HK-2 (cell line): ENCODE measurements around the gene CLDN3.
A peak's percentile ranks its signal among the peaks of the same experiment; 100 is the strongest.
"Not testable (repeated sequence)": the region's sequence is repeated elsewhere in the genome, so short reads cannot be mapped to it uniquely, and the experiment has no call there.

Source experiments
- DNase-seq: peaks from one replicate; pipeline ENCODE4 v3.0.0-alpha.2; 2018; ENCODE audit not compliant: unreplicated experiment

Gene CLDN3

DNA sequence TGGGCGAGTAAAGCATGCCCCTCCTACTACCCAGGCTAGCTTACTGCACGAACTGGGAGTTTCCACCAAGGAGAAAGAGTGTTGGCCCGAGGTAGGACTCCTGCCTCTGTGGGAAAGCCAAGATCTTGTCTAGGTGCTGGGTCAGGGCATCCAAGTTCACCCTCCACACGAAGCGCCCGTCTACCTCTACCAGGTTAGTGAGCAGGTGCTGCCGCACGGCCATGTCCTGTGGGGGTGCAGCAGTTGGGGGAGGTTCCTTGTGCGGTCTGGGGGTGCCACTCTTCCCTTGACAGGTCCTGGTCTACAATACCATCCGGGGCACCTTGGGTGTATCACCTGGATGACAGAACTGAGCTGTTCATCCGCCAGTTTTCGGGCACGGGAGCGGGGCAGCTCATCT lies 33.2 kb downstream of the CLDN3 start:
- no peak for DNase-seq

DNA sequence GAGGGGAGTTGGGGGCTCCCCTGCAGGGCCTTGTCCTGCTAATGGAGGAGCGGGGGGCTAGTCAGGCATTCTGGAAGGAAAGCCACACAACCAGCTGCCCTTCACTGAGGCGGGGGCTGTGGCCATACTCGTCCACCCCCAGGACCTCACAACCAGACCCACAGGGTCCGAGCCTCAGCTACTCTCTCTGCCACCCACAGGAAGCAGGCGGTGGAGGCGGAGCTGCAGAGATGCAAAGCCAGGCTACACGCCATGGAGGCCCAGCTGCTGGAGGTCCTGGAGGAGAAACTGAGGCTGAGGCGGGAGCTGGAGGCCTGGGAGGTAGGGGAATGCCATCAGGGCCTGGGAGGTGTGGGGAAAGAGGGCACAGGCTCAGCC lies 34.6 kb downstream of the CLDN3 start:
- no peak for DNase-seq

DNA sequence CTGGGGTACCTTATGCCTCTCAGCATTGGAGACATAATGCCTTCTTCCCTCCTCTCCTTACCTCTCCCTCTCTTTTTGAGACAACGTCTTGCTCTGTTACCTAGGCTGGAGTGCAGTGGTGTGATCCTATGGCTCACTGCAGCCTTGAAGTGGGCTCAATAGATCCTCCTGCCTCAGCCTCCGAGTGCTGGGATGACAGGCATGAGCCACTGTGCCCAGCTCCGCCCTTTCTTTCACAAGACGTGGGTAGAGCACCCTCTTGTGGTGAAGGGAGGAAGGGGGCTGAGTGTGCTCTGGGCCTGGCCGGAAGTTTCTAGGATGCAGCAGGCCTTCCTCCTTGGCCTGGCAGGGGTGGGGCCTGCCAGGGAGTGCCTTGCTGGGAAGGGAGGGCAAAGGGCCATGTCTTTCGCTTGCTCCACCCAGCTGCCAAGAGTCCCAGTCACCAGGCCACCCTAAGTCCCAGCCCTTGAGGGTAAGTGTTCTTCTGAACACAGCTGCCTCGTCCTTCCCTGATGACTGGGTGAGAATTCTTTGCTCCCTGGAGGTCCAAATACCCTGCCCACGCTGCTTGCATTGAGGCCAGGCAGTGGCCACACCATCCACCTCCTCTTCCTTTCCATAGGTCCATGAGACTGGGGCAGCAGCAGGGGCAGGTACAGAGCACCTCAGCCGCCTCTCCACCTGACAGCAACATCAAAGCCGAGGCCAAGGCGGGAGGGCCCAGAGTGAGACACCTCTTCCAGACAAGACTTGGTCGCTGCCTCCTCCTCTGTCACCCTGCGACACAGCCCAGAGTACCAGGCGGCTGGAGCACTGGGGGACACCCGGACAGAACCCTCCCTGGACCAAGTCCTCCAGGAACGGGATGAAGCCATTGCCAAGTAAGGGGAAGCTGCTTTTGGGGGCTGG lies 35.2 kb downstream of the CLDN3 start:
- DNase-seq = peak; percentile 95

DNA sequence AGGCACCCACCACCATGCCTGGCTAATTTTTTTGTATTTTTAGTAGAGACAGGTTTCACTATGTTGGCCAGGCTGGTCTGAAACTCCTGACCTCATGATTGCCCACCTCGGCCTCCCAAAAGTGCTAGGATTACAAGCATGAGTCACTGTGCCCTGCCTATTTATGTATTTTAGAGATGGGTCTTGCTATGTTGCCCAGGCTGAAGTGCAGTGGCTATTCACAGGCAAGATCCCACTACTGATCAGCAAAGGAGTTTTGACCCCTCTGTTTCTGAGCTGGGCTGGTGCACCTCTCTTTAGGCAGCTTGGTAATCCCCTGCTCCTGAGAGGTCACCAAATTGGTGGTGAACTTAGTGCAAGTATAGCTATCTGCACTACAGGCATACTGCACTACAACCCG lies 37.7 kb downstream of the CLDN3 start:
- DNase-seq = no peak

DNA sequence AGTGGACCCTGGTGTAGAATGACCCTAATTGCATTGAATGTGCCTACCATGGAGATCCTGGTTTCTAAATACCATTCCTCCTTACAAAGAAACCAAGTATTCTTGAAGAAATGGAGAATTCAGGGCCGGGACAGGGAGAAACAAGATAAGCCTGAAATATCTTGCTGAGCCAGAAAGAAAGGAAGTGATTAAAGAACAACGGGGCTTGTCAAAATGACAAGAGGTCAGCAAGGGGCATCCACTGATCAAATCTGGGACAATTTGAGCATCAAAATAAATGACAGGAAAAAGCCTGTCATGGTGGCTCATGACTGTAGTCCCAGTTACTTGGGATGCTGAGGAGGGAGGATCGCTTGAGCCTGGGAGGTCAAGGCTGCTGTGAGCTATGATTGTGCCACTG lies 39.6 kb downstream of the CLDN3 start:
- DNase-seq = no peak

DNA sequence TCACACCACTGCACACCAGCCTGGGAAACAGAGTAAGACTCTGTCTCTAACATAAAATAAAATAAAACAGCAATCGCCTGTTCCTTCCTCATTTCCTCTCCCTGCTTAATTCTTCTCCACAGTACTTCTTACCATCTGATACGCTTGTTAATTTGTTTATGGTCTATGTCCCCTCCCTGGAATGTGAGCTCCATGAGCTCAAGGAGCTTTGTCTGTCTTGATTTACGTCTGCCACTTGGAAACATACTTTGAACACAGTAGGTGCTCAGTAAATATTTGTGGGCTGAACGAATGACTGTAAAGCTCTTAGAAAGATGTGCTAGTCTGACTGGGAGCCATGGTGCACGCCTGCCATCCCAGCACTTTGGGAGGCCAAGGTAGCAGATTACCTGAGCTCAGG lies 41.5 kb downstream of the CLDN3 start:
- no peak for DNase-seq

DNA sequence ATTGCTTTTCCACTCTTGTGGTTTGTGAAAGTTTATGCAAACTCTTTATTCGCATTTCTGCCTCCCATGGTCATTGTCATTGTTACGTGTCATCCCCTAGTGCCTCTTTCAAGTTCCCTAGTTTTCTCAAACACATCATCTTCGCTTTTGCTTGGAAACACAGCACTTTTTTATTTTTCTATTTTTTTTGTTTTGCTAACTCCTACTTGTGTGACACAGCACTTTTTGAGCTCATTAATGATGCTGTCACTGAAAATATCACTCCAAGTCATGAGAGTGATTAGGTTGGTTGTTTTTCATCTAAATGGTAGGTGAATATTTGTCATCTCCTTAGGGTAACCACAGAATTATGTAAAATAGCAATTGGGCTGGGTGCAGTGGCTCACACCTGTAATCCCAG lies 42.1 kb downstream of the CLDN3 start:
- no peak for DNase-seq

DNA sequence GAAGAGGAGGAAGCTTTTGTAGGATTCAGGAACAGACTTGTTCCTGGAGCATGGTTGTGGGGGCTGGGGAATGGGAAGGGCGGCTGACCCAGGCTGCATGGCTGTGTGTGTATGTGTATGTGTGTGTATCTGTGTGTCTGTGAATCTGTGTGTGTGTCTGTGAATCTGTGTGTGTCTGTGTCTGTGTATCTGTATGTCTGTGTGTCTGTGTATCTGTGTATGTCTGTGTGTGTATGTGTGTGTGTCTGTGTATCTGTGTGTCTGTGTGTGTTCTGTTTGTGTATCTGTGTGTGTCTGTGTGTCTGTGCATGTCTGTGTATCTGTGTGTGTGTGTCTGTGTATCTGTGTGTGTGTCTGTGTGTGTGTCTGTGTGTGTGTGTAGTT lies 44.0 kb downstream of the CLDN3 start:
- DNase-seq = no peak

DNA sequence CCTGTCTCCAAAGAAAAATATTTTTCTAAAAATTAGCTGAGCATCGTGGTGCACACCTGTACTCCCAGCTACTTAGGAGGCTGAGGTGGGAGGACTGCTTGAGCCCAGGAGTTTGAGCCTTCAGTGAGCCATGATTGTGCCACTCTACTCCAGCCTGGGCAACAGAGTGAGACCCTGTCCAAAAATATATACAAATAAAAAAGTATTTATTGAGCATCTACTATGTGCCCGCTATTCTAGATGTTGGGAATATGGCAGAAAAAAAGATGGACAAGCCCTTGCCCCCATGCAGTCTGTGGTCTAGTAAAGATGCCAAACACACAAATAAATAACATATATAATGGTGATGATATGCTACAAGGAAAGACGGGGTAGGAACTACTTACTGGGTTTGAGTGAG lies 46.3 kb downstream of the CLDN3 start:
- no peak for DNase-seq

DNA sequence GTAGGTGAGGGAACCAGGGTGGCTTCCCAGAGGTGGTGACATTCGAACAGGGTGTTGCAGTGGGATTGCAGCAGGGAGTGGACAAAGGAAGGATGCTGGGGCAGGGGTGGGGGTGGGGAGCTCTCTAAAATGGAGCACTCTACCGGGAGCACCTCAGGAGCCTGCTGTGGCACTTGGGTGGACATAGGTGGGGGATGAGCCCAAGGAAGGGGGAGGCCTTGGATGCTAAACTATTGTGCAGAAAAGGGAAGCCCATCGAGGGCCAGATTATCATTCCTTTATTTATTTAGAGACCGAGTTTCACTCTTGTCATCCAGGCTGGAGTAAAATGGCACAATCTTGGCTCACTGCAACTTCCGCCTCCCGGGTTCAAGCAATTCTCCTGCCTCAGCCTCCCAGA lies 47.3 kb downstream of the CLDN3 start:
- no peak for DNase-seq

DNA sequence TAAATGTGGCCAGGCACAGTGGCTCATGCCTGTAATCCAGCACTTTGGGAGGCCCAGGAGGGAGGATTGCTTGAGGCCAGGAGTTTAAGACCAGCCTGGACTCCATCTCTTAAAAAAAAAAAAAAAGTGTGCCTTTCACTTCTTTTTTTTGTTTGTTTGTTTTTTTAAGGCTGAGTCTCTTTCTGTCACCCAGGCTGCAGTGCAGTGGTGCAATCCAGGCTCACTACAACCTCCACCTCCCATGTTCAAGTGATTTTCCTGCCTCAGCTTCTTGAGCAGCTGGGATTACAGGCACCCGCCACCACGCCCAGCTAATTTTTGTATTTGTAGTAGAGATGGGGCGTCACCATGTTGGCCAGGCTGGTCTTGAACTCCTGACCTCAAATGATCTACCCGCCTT lies 47.9 kb downstream of the CLDN3 start:
- DNase-seq = not testable (repeated sequence)

DNA sequence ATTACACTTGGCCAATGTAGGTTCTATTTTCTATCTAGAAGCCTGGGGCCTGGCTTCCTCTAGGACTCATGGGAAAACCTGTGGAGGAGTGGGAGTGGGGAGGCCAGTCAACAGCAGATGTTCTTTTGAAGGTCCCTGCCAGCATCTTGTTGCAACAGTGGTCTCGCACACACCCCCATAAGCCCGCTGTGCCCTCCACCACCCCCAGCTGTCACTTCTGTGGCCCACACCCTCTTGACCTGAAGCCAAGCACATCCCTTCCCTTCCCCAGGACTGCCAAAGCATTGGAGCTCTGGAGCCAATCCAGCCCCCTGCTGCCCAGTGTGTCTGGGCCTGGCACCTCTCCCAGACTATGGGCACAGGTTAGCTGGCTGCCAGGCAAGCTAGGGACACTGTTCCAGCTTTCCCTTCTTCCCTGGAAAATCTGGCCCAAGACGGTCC lies 48.7 kb downstream of the CLDN3 start:
- DNase-seq = no peak

DNA sequence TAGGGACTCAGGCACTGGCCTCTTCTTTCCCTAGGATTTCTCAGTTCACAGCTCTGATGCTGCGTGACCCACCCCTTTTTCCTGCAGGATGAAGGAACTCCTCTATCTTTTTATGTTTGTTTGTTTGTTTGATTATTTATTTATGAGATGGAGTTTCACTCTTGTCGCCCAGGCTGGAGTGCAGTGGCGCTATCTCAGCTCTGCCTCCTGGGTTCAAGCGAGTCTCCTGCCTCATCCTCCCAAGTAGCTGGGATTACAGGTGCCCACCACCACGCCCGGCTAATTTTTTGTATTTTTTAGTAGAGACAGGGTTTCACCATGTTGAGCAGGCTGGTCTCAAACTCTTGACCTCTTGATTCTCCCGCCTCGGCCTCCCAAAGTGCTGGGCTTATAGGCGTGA lies 49.6 kb downstream of the CLDN3 start:
- DNase-seq = not testable (repeated sequence)

DNA sequence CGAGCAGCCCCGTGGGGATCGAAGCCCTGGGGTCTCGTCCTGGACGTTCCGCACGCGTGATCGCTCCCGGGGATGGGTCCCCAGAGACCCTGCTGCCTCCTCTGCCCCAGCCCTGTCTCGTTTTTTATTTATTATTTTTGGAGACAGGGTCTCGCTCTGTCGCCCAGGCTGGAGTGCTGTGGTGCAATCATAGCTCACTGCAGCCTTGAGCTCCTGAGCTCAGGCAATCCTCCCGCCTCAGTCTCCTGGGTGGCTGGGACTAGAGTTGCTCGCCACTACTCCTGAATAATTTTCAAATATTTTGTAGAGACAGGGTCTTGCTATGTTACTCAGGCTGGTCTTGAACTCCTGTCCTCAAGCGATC lies 50.3 kb downstream of the CLDN3 start:
- no peak for DNase-seq
